GM12878 (cell line): ENCODE data around the gene NOTCH1. TPM values are rescaled to one million over a fixed set of nuclear protein-coding genes. Genes with fewer than 3 reads are reported as not detected.

Experiments used
- CREM ChIP-seq: IDR thresholded peaks from 2 replicates; pipeline ENCODE4 v1.6.1; 2014; ENCODE audit warnings: antibody characterized with exemption, low read depth
- DPF2 ChIP-seq: fragments of 450-650 bp; IDR thresholded peaks from 2 replicates; pipeline ENCODE4 v1.6.1; 2017; ENCODE audit warnings: mild to moderate bottlenecking
- HSF1 ChIP-seq: fragments of 150-350 bp; IDR thresholded peaks from 2 replicates; pipeline ENCODE4 v1.6.1; 2014; ENCODE audit warnings: mild to moderate bottlenecking, low read depth, low read length
- MEF2A ChIP-seq: IDR thresholded peaks from 2 replicates; pipeline ENCODE4 v1.6.1; 2011; ENCODE audit warnings: low read depth, mild to moderate bottlenecking, low read length, moderate library complexity; ENCODE audit not compliant: insufficient read depth
- MTA3 ChIP-seq: IDR thresholded peaks from 2 replicates; pipeline ENCODE4 v1.6.1; 2012; ENCODE audit warnings: low read length, inconsistent platforms, borderline replicate concordance
- NFYB ChIP-seq: IDR thresholded peaks from 2 replicates; pipeline ENCODE4 v1.6.1; 2011; ENCODE audit warnings: low read depth, mild to moderate bottlenecking, low read length, improper control_type of control experiment, moderate library complexity; ENCODE audit not compliant: insufficient read depth
- SMAD1 ChIP-seq: fragments of 450-650 bp; IDR thresholded peaks from 2 replicates; pipeline ENCODE4 v1.6.1; 2018; ENCODE audit warnings: mild to moderate bottlenecking, low read depth; ENCODE audit not compliant: partially characterized antibody
- WRNIP1 ChIP-seq: IDR thresholded peaks from 2 replicates; pipeline ENCODE4 v1.6.1; 2011; ENCODE audit warnings: low read depth, low read length, improper control_type of control experiment, borderline replicate concordance
- polyA plus RNA-seq, 11 experiments: library from polyadenylated mRNA; depleted of rRNA in 4 of 11; unstranded in 6 of 11; stranded (reverse) in 5 of 11; fragments of >200 nt; fragmentation: Nextera tagmentation in 4 of 11; fragmentation: Illumina TruSeq in 1 of 11; extraction: Ambion mirVana in 4 of 11; extraction: Trizol in 1 of 11; gene quantifications; 1 replicate in 1 of 11; 2 replicates in 10 of 11; pipeline versions ENCODE4 v1.2.1 to v1.2.3, GENCODE V29; 2011 to 2016; ENCODE audit warnings: inconsistent platforms in 2 of 11, missing spikeins in 2 of 11, low read depth in 1 of 11
- total RNA-seq, 4 experiments: library from RNA; depleted of rRNA in 3 of 4; stranded (reverse); fragments of >200 nt in 3 of 4; fragmentation: Illumina TruSeq in 1 of 4; extraction: Trizol in 1 of 4; gene quantifications; 2 replicates each; pipeline versions ENCODE4 v1.2.1 to v1.2.3, GENCODE V29; 2013 to 2021
- TF ChIP-seq, protein P1 (sequence below): IDR thresholded peaks from 2 replicates; pipeline ENCODE4 v1.6.1; 2012; ENCODE audit warnings: low read length, inconsistent platforms
- TF ChIP-seq, protein P2 (sequence below): fragments of 150-350 bp; IDR thresholded peaks from 2 replicates; pipeline ENCODE4 v1.6.1; 2016; ENCODE audit warnings: low read depth, low read length
- TF ChIP-seq, protein P3 (sequence below): fragments of 450-650 bp; IDR thresholded peaks from 2 replicates; pipeline ENCODE4 v1.6.1; 2018; ENCODE audit warnings: mild to moderate bottlenecking, low read depth, moderate library complexity; ENCODE audit not compliant: partially characterized antibody
- TF ChIP-seq, protein P4 (sequence below): fragments of 450-650 bp; IDR thresholded peaks from 2 replicates; pipeline ENCODE4 v1.6.1; 2017; ENCODE audit warnings: mild to moderate bottlenecking, moderate library complexity
- TF ChIP-seq, protein P5 (sequence below): IDR thresholded peaks from 2 replicates; pipeline ENCODE4 v1.6.1; 2011; ENCODE audit warnings: mild to moderate bottlenecking, low read depth, low read length, moderate library complexity; ENCODE audit not compliant: insufficient replicate concordance

NOTCH1 gene
- total and polyA plus RNA-seq, 10 of the 15 experiments (the other 5 are each of a cell fraction or from before 2014, with no cell fraction given): 0.02 to 40.0 (median 3.7) TPM

- TF ChIP-seq, protein P1, sequence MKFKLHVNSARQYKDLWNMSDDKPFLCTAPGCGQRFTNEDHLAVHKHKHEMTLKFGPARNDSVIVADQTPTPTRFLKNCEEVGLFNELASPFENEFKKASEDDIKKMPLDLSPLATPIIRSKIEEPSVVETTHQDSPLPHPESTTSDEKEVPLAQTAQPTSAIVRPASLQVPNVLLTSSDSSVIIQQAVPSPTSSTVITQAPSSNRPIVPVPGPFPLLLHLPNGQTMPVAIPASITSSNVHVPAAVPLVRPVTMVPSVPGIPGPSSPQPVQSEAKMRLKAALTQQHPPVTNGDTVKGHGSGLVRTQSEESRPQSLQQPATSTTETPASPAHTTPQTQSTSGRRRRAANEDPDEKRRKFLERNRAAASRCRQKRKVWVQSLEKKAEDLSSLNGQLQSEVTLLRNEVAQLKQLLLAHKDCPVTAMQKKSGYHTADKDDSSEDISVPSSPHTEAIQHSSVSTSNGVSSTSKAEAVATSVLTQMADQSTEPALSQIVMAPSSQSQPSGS: no peak
- peak; percentile 54; the same call in 1 of the 2 replicates for TF ChIP-seq DPF2
- TF ChIP-seq CREM: 0 out of 2 replicates have a peak, but pooled peaks have one; percentile 23
- TF ChIP-seq NFYB: no peak
- TF ChIP-seq, protein P2, sequence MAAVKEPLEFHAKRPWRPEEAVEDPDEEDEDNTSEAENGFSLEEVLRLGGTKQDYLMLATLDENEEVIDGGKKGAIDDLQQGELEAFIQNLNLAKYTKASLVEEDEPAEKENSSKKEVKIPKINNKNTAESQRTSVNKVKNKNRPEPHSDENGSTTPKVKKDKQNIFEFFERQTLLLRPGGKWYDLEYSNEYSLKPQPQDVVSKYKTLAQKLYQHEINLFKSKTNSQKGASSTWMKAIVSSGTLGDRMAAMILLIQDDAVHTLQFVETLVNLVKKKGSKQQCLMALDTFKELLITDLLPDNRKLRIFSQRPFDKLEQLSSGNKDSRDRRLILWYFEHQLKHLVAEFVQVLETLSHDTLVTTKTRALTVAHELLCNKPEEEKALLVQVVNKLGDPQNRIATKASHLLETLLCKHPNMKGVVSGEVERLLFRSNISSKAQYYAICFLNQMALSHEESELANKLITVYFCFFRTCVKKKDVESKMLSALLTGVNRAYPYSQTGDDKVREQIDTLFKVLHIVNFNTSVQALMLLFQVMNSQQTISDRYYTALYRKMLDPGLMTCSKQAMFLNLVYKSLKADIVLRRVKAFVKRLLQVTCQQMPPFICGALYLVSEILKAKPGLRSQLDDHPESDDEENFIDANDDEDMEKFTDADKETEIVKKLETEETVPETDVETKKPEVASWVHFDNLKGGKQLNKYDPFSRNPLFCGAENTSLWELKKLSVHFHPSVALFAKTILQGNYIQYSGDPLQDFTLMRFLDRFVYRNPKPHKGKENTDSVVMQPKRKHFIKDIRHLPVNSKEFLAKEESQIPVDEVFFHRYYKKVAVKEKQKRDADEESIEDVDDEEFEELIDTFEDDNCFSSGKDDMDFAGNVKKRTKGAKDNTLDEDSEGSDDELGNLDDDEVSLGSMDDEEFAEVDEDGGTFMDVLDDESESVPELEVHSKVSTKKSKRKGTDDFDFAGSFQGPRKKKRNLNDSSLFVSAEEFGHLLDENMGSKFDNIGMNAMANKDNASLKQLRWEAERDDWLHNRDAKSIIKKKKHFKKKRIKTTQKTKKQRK: no peak
- TF ChIP-seq MTA3: no peak
- TF ChIP-seq, protein P3, sequence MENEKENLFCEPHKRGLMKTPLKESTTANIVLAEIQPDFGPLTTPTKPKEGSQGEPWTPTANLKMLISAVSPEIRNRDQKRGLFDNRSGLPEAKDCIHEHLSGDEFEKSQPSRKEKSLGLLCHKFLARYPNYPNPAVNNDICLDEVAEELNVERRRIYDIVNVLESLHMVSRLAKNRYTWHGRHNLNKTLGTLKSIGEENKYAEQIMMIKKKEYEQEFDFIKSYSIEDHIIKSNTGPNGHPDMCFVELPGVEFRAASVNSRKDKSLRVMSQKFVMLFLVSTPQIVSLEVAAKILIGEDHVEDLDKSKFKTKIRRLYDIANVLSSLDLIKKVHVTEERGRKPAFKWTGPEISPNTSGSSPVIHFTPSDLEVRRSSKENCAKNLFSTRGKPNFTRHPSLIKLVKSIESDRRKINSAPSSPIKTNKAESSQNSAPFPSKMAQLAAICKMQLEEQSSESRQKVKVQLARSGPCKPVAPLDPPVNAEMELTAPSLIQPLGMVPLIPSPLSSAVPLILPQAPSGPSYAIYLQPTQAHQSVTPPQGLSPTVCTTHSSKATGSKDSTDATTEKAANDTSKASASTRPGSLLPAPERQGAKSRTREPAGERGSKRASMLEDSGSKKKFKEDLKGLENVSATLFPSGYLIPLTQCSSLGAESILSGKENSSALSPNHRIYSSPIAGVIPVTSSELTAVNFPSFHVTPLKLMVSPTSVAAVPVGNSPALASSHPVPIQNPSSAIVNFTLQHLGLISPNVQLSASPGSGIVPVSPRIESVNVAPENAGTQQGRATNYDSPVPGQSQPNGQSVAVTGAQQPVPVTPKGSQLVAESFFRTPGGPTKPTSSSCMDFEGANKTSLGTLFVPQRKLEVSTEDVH: no peak
- TF ChIP-seq, protein P4, sequence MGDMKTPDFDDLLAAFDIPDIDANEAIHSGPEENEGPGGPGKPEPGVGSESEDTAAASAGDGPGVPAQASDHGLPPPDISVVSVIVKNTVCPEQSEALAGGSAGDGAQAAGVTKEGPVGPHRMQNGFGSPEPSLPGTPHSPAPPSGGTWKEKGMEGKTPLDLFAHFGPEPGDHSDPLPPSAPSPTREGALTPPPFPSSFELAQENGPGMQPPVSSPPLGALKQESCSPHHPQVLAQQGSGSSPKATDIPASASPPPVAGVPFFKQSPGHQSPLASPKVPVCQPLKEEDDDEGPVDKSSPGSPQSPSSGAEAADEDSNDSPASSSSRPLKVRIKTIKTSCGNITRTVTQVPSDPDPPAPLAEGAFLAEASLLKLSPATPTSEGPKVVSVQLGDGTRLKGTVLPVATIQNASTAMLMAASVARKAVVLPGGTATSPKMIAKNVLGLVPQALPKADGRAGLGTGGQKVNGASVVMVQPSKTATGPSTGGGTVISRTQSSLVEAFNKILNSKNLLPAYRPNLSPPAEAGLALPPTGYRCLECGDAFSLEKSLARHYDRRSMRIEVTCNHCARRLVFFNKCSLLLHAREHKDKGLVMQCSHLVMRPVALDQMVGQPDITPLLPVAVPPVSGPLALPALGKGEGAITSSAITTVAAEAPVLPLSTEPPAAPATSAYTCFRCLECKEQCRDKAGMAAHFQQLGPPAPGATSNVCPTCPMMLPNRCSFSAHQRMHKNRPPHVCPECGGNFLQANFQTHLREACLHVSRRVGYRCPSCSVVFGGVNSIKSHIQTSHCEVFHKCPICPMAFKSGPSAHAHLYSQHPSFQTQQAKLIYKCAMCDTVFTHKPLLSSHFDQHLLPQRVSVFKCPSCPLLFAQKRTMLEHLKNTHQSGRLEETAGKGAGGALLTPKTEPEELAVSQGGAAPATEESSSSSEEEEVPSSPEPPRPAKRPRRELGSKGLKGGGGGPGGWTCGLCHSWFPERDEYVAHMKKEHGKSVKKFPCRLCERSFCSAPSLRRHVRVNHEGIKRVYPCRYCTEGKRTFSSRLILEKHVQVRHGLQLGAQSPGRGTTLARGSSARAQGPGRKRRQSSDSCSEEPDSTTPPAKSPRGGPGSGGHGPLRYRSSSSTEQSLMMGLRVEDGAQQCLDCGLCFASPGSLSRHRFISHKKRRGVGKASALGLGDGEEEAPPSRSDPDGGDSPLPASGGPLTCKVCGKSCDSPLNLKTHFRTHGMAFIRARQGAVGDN: no peak
- TF ChIP-seq SMAD1: no peak
- 0 out of 2 replicates have a peak, but pooled peaks have one; percentile 9 for TF ChIP-seq MEF2A
- TF ChIP-seq, protein P5, sequence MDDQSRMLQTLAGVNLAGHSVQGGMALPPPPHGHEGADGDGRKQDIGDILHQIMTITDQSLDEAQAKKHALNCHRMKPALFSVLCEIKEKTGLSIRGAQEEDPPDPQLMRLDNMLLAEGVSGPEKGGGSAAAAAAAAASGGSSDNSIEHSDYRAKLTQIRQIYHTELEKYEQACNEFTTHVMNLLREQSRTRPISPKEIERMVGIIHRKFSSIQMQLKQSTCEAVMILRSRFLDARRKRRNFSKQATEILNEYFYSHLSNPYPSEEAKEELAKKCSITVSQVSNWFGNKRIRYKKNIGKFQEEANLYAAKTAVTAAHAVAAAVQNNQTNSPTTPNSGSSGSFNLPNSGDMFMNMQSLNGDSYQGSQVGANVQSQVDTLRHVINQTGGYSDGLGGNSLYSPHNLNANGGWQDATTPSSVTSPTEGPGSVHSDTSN: no peak
- no peak for TF ChIP-seq WRNIP1
- no peak for TF ChIP-seq HSF1
These were observed 720 bp downstream of the NOTCH1 start (continued) for GRCh38 chr9:136544964-136545691.
